HEK293 (cell line): ENCODE results near the gene PDE4B.

ENCODE experiments used
- CTCF ChIP-seq: fragments of 450-650 bp; formaldehyde crosslinking; IDR thresholded peaks from 2 replicates; pipeline ENCODE4 v1.5.1; 2016; ENCODE audit warnings: missing biosample characterization, missing genetic modification characterization
- MEIS1 ChIP-seq: sonication (generic); formaldehyde crosslinking; IDR thresholded peaks from 2 replicates; pipeline ENCODE4 v1.8.1; 2022; ENCODE audit warnings: missing genetic modification reagents, mild to moderate bottlenecking, borderline replicate concordance
- REST ChIP-seq: fragments of 450-650 bp; formaldehyde crosslinking; IDR thresholded peaks from 2 replicates; pipeline ENCODE4 v1.5.1; 2016; ENCODE audit warnings: missing biosample characterization, missing genetic modification characterization
- SETDB1 ChIP-seq: IDR thresholded peaks from one replicate; pipeline ENCODE4 v1.6.1; 2017; ENCODE audit warnings: mild to moderate bottlenecking, low read length, moderate library complexity, mixed read lengths; ENCODE audit not compliant: insufficient read length
- ZBTB1 ChIP-seq: fragments of 450-650 bp; formaldehyde crosslinking; IDR thresholded peaks from 2 replicates; pipeline ENCODE4 v1.5.1; 2016; ENCODE audit warnings: missing biosample characterization, missing genetic modification characterization
- ZBTB17 ChIP-seq: fragments of 450-650 bp; formaldehyde crosslinking; IDR thresholded peaks from 2 replicates; pipeline ENCODE4 v1.5.1; 2016; ENCODE audit warnings: missing biosample characterization, missing genetic modification characterization
- ZNF184 ChIP-seq: fragments of 450-650 bp; IDR thresholded peaks from 2 replicates; pipeline ENCODE4 v1.5.1; 2018; ENCODE audit warnings: missing biosample characterization, mild to moderate bottlenecking, missing genetic modification characterization
- ZNF26 ChIP-seq: fragments of 450-650 bp; formaldehyde crosslinking; IDR thresholded peaks from 2 replicates; pipeline ENCODE4 v1.5.1; 2016; ENCODE audit warnings: missing biosample characterization, missing genetic modification characterization
- ZNF426 ChIP-seq: fragments of 450-650 bp; formaldehyde crosslinking; IDR thresholded peaks from 2 replicates; pipeline ENCODE4 v1.5.1; 2017; ENCODE audit warnings: missing biosample characterization, missing genetic modification characterization, mild to moderate bottlenecking, inconsistent platforms, moderate library complexity
- ZNF549 ChIP-seq: fragments of 450-650 bp; IDR thresholded peaks from 2 replicates; pipeline ENCODE4 v1.5.1; 2018; ENCODE audit warnings: missing biosample characterization, missing genetic modification characterization, mild to moderate bottlenecking, inconsistent platforms, moderate library complexity
- ZNF777 ChIP-seq: fragments of 450-650 bp; formaldehyde crosslinking; IDR thresholded peaks from 2 replicates; pipeline ENCODE4 v1.5.1; 2017; ENCODE audit warnings: missing biosample characterization, missing genetic modification characterization, borderline replicate concordance
- ZNF843 ChIP-seq: fragments of 450-650 bp; formaldehyde crosslinking; IDR thresholded peaks from 2 replicates; pipeline ENCODE4 v1.5.1; 2016; ENCODE audit warnings: missing biosample characterization, missing genetic modification characterization
- TF ChIP-seq, protein P1 (sequence below): sonication (generic); formaldehyde crosslinking; IDR thresholded peaks from 2 replicates; pipeline ENCODE4 v1.8.1; 2022; ENCODE audit warnings: mild to moderate bottlenecking, moderate library complexity, missing genetic modification reagents

DNA sequence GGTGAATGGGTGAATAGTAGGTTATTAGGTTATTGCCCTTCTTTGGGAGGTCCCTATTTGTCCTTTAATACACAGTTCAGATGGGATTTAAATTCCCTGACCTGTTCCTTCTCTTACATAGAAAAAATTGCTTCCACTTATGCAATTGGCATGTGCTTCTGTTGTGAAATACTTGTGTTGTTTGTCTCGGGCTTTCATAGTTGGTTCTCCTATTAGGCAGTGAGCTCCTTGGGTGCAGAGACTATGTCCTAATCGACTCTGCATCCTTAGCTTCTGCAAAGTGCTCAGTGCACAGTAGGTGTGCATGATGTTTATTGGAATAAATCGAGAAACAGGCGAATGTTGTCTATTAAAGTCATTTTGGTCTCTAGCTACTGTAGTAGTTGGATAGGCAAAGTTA, 1.3 kb upstream of the PDE4B start:
- TF ChIP-seq ZNF549 (no peak), CTCF (tag by site-specific recombination) (no peak), ZNF184 (tag by site-specific recombination) (no peak), ZNF777 (tag by site-specific recombination) (no peak), REST (tag by site-specific recombination) (no peak), MEIS1 (no peak), SETDB1 (no peak), ZNF426 (tag by site-specific recombination) (no peak), ZBTB17 (tag by site-specific recombination) (no peak), ZNF26 (tag by site-specific recombination) (no peak), ZBTB1 (tag by site-specific recombination) (no peak), ZNF843 (tag by site-specific recombination) (no peak)
- TF ChIP-seq, protein P1, sequence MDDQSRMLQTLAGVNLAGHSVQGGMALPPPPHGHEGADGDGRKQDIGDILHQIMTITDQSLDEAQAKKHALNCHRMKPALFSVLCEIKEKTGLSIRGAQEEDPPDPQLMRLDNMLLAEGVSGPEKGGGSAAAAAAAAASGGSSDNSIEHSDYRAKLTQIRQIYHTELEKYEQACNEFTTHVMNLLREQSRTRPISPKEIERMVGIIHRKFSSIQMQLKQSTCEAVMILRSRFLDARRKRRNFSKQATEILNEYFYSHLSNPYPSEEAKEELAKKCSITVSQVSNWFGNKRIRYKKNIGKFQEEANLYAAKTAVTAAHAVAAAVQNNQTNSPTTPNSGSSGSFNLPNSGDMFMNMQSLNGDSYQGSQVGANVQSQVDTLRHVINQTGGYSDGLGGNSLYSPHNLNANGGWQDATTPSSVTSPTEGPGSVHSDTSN (CRISPR knock-in tag): no peak
